Brain microvascular endothelial cell (primary cell): ENCODE data around the gene ZFHX2.

Source experiments
- DNase-seq: peaks from one replicate; pipeline ENCODE4 v3.0.0-alpha.2; 2020
- H3K27ac ChIP-seq: fragments of 250-450 bp; sonication (Bioruptor Pico); 2 replicates; pipeline ENCODE4 v1.5.1; 2020; ENCODE audit warnings: mild to moderate bottlenecking, moderate library complexity
- H3K27me3 ChIP-seq: fragments of 250-450 bp; sonication (Bioruptor Pico); replicated peaks from 2 replicates; pipeline ENCODE4 v1.5.1; 2020; ENCODE audit warnings: mild to moderate bottlenecking
- H3K36me3 ChIP-seq: fragments of 250-450 bp; sonication (Bioruptor Pico); replicated peaks from 2 replicates; pipeline ENCODE4 v1.5.1; 2020; ENCODE audit warnings: mild to moderate bottlenecking
- H3K4me3 ChIP-seq: 2 replicates; pipeline ENCODE4 v1.5.1; 2011; ENCODE audit warnings: low read depth, mild to moderate bottlenecking, control low read depth, low read length, moderate library complexity
- in situ Hi-C: cut with HindIII; loops from 2 replicates; pipeline ENCODE4 v1.10.0; 2017; ENCODE audit warnings: low sequenced_read_pairs, low pct_ligation_motif_present
- TF ChIP-seq, protein P1 (sequence below): IDR thresholded peaks from 2 replicates; pipeline ENCODE4 v1.5.1; 2011; ENCODE audit warnings: low read depth, mild to moderate bottlenecking, moderate library complexity, low read length, control low read depth, inconsistent platforms; ENCODE audit errors: missing control alignments

Gene ZFHX2

DNA sequence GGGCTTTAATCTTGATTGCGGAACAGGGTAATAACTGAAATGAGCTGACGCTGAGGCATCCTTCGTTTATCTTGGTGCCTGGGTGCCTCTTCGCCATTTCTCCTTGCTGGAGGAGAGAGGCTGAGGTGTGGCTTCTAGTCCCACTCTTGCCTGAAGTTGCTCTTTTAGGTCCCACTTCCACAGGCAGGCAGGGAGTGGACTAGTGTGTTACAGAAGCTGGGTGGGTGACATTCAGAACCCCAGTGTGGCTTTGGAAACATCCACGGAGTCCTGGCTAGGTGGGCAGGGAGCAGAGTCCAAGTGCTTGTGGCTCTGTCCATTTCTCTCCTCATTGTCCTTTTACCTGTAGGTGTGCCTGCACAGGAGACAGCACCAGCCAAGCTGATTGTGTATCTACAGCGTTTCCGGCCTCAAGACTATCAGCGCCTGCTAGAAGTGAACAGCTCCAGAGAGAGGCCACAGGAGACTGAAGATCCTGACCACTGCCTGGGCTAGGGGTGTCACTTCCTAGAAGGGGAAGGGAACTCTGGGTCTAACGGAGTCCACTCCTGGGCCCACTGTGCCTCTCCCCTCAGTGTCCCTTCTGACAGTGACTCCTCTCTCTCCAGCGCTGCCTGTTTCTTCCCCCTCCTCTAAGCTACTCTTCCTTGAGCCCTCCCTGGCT, 6.9 kb upstream of the ZFHX2 start:
- H3K27ac ChIP-seq, result no peak overlapping the region
- TF ChIP-seq, protein P1, sequence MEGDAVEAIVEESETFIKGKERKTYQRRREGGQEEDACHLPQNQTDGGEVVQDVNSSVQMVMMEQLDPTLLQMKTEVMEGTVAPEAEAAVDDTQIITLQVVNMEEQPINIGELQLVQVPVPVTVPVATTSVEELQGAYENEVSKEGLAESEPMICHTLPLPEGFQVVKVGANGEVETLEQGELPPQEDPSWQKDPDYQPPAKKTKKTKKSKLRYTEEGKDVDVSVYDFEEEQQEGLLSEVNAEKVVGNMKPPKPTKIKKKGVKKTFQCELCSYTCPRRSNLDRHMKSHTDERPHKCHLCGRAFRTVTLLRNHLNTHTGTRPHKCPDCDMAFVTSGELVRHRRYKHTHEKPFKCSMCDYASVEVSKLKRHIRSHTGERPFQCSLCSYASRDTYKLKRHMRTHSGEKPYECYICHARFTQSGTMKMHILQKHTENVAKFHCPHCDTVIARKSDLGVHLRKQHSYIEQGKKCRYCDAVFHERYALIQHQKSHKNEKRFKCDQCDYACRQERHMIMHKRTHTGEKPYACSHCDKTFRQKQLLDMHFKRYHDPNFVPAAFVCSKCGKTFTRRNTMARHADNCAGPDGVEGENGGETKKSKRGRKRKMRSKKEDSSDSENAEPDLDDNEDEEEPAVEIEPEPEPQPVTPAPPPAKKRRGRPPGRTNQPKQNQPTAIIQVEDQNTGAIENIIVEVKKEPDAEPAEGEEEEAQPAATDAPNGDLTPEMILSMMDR, result no peak
- in situ Hi-C loops, result no loop called here
- H3K4me3 ChIP-seq, result no peak overlapping the region
- H3K36me3 ChIP-seq, result peaks cover 6% of the 10 kb centered on the region
- no peak for DNase-seq
- H3K27me3 ChIP-seq, result no peaks in the 10 kb centered on the region

DNA sequence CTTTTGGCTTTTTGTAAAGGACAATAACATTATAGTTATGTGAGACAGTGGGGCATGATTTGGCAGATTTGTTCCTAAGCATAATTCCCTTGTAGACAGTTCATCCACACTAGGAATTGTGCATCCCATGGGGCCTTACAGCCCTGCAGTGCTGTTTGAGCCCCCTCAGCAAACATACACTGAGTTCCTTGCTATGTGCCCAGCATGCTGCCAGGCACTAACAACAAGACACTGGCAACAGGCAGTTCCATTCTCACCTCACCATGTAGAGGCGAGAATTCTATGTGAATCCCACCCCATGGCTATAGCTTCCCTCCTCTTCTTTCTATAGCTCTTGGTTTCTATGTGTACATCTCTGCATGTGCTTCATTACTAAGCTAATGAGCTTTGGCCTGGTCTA, 6.4 kb upstream of the ZFHX2 start:
- H3K4me3 ChIP-seq, result no peak overlapping the region
- in situ Hi-C loops, result no loop called here
- no peaks in the 10 kb centered on the region for H3K27me3 ChIP-seq
- no peak for DNase-seq
- no peak overlapping the region for H3K27ac ChIP-seq
- TF ChIP-seq, protein P1, result no peak
- H3K36me3 ChIP-seq, result peaks cover 6% of the 10 kb centered on the region

DNA sequence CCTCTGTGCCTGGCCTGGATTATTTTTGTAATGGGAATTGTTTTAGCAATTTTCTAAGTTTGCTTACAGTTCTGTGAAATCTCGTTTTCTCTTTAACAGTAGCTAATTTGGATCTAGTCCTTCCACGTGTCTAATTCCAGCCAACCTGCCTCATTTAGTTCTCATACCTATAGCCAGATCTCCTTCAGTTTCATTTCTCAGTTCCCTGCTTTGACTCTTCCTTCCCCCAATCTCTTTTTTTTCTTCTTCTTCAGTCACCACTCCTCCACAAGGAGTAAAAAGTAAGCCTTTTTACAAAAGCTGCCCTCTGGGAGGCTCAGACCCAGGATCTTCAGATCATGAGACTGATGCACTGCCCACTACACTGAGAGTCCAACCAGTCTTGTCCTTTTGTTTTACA, 6.0 kb upstream of the ZFHX2 start:
- H3K4me3 ChIP-seq, result no peak overlapping the region
- in situ Hi-C loops, result no loop called here
- DNase-seq, result no peak

DNA sequence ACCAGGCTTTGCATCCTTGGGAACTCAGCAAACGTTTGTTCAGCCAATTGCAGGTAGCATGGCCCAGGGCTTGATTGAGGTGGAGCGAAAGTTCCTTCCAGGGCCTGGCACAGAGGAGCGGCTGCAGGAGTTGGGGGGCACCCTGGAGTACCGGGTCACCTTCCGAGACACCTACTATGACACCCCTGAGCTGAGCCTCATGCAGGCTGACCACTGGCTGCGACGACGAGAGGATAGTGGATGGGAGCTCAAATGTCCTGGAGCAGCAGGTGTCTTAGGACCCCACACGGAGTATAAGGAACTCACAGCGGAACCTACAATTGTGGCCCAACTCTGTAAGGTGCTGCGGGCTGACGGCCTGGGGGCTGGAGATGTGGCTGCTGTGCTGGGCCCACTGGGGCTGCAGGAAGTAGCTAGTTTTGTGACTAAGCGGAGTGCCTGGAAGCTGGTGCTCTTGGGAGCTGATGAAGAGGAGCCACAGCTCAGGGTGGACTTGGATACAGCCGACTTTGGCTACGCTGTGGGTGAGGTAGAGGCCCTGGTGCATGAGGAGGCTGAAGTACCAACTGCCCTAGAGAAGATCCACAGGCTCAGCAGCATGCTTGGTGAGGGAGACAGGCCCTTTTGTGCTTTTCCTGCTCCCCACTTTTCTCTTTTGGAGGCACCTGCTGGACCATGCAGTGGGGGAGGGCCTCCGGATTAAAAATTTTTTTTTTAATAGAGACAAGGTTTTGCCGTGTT, 5.3 kb upstream of the ZFHX2 start:
- no peak overlapping the region for H3K27ac ChIP-seq
- TF ChIP-seq, protein P1, result no peak
- H3K27me3 ChIP-seq, result no peaks in the 10 kb centered on the region
- DNase-seq, result no peak
- peaks cover 6% of the 10 kb centered on the region for H3K36me3 ChIP-seq
- in situ Hi-C loops, result no loop called here
- H3K4me3 ChIP-seq, result peak overlapping the region; percentile 86

More for the DNA sequence above, 6.0 kb upstream of the ZFHX2 start:
- H3K27me3 ChIP-seq, result no peaks in the 10 kb centered on the region
- peaks cover 6% of the 10 kb centered on the region for H3K36me3 ChIP-seq
- no peak overlapping the region for H3K27ac ChIP-seq
- TF ChIP-seq, protein P1, result no peak

DNA sequence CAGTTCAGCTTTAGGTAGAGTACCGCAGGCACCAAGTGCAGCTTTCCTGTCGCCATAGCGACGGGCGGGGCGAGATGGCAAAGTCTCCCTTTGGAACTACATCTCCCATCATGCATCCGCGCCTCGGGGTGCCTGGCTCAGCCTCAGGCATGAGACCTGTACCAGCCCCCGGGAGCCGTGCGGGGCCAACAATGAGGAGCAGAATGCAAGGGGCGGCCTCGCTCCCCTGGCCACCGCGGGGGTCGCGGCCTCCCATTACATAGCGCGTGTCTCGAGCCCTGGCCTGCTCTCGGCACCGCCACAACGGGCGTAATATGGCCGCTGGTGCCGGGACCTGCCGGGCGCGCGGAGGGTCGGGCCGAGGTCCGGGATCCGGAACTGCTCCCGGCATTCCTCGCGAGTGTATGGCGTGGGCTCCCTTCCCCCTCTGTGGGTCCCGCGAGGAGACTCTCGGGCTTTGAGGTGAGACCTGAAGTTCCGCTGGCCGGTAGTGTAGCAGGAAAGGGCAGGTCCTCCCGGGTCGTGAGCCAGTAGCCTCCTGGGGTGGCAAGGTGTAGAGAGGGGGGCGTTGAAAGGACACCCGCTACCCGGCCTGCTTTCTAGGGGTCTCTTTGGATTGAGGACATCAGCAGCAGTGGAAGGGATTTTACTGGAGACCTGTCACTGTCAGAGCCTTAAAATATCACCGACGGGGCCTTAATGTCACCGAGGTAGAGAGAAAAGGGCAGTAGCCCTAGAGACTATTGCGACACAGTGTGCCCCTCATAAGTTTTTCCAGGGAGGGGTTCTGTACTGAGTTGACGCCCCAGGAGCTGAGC, 4.5 kb upstream of the ZFHX2 start, which contains the start of gene THTPA:
THTPA (plus strand) TSS at position 390 of the 818 bp plus-strand sequence. CDS start 487 bp downstream, outside the sequence.
- in situ Hi-C loops, result no loop called here
- peak within 1 kb of the TSS; percentile 92 for H3K27ac ChIP-seq
- H3K4me3 ChIP-seq, result peak within 1 kb of the TSS; percentile 86
- peaks cover 6% of the 10 kb centered on the region for H3K36me3 ChIP-seq
- no peaks in the 10 kb centered on the region for H3K27me3 ChIP-seq
- peak; percentile 89 for DNase-seq
- TF ChIP-seq, protein P1, result no peak
